ENCODE results near the gene SIPA1L3.

The SIPA1L3 gene

GRCh38 chr19:38076337-38076736 is 169.3 kb downstream of the SIPA1L3 start:
- DNase-seq = no peak

GRCh38 chr19:38078302-38078930 is 171.4 kb downstream of the SIPA1L3 start:
- no peak for DNase-seq

- DNase-seq = peak; percentile 6
Observed at GRCh38 chr19:38079926-38080380, 172.9 kb downstream of the SIPA1L3 start.

DNA sequence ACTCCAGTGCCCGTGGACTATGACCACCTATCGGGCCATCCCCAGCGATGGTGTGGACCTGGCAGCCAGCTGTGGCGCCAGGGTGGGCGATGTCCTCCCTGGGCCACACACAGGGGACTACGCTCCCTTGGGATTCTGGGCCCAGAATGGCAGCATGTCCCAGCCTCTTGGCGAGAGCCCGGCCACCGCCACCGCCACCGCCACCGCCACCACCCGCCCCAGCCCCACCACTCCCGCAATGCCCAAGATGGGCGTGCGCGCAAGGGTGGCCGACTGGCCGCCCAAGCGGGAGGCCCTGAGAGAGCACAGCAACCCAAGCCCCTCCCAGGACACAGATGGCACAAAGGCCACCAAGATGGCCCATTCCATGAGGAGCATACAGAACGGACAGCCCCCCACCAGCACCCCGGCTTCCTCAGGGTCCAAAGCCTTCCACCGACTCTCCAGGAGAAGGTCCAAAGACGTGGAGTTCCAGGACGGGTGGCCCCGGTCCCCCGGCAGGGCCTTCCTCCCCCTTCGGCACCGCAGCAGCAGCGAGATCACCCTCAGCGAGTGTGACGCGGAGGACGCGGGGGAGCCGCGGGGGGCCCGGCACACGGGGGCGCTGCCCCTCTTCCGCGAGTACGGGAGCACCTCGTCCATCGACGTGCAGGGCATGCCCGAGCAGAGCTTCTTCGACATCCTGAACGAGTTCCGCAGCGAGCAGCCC is 174.7 kb downstream of the SIPA1L3 start:
- DNase-seq = no peak

- DNase-seq = no peak
Observed at GRCh38 chr19:38082256-38083118, 175.5 kb downstream of the SIPA1L3 start.

DNA sequence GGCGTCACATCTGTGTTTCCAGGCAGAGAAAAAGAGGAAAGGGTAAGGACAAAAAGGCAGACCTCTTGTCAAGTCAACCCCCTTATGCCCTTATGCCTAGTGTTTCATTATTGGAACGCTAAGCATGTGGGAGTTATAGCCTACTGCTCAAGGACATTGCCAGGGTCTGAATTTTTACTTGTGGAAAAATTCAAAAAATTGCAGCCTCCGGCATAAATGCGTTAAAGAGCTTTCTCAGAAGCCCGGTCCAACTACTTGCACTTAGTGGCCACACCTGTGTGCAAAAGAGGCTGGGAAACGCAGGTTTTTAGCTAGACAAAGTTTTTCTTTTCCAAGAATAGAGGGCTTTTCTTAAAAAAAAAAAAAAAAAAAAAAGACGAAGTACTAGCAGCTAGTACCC is 177.2 kb downstream of the SIPA1L3 start:
- DNase-seq = no peak

GRCh38 chr19:38089440-38089839 is 182.4 kb downstream of the SIPA1L3 start:
- no peak for DNase-seq

- DNase-seq = no peak
Observed at GRCh38 chr19:38093154-38093553, 186.1 kb downstream of the SIPA1L3 start.

GRCh38 chr19:38093587-38093986 is 186.6 kb downstream of the SIPA1L3 start:
- no peak for DNase-seq

- peak; percentile 36 for DNase-seq
Observed at GRCh38 chr19:38095411-38096308, 188.7 kb downstream of the SIPA1L3 start.

- DNase-seq = no peak
Observed at GRCh38 chr19:38099966-38100365, 193.0 kb downstream of the SIPA1L3 start.

GRCh38 chr19:38100589-38100988 is 193.6 kb downstream of the SIPA1L3 start:
- no peak for DNase-seq

DNA sequence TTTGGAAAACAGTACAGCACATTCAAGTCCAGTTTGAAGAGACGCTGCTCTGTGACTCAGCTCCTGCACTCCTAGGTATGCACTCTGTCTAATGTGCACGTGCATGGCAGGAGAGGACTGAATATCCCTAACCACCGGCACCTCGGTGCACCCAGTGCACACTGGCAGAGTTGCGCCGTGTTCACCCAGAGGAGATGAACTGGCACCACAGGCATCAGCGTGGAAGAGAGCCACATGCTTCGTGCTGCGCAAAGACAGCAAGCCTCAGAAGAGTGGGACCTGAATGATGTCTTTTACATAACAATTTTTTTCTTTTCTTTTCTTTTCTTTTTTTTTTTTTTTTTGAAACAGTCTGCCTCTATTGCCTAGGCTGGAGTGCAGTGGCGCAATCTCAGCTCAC is 194.7 kb downstream of the SIPA1L3 start:
- no peak for DNase-seq

DNA sequence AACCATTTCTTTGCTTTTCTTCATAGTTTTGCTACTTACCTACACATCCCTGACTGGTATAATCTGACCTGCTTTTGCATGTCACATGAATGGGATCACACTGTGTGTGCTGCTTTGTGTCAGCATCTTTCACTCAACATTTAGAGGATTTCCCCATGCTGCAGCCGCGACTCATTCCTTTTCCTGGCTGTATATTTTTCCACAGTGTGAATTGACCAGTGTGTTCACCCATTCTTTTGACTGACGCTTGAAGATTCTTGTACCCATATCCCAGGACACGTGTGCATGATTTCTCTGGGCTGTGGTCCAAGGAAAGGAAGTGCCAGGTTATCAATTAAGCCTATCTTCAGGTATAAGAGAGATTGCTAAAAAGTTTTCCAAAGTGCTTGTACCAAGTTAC is 198.6 kb downstream of the SIPA1L3 start:
- no peak for DNase-seq

DNA sequence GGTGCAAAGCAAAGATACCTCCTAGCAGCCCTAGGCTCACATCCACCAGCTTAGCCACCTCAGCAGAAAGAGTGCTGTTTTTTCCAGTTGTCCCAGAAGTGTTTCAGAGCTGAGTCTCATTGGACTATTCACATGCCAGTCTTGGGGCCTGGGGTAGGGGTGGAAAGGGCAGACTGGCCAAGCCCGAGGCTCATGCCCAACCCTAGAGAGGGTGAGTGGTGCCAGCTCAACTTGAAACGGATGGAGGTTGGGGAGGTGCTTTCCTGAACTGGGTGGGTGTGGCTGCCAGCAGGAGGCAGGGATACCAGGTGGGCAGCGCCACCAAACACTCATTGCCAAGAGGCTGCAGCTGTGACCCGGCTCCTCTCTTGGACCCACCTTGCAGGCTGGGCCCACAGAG is 200.1 kb downstream of the SIPA1L3 start:
- no peak for DNase-seq

- no peak for DNase-seq
Observed at GRCh38 chr19:38111898-38112297, 204.9 kb downstream of the SIPA1L3 start.

DNA sequence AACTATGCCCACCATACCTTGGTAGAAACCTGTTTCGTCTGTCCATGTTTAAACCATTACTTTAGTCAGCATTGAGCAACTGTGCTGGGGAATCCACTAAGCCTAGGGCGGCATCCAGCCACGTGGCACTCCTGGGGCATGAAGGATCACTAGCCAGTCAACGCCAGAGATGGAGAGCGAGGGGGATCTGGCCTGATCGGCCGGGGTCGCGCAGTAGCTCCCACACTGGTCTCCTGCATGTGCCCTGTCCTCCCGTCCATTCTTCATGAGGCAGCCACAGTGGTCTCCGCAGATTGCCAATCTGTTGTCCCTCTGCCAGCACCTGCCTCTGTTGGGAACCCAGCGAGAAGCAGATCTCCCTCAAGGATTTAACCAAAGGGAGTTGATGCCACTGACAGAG is 207.6 kb downstream of the SIPA1L3 start:
- no peak for DNase-seq

- no peak for DNase-seq
Observed at GRCh38 chr19:38115271-38115802, 208.3 kb downstream of the SIPA1L3 start.

GRCh38 chr19:38118176-38118575 is 211.2 kb downstream of the SIPA1L3 start:
- no peak for DNase-seq

DNA sequence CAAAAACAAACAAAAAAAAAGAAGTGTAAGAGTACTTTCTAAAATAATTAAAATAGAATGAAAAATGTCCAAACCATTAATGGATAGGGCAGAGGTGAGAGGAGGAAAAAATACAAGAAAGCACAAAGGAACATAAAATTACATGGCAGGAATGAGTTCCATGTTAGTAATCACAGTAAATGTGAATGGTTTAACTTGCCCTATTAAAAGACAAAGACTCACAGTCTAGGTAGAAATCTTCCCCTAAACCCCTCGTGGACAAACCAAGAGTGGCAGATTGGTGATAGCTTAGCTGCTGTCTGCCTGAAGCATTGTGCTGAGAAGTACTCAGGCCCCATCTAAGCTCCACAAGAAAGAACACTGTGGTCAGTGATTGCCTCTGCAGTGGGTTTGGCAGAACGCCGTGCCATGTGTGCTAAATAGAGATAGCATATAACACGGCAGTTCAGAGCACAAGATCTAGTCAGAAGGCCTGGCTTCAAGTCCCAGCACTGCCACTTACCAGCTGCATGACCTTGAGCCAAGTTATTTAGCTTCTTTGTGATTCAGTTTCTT is 213.5 kb downstream of the SIPA1L3 start:
- DNase-seq = no peak

DNA sequence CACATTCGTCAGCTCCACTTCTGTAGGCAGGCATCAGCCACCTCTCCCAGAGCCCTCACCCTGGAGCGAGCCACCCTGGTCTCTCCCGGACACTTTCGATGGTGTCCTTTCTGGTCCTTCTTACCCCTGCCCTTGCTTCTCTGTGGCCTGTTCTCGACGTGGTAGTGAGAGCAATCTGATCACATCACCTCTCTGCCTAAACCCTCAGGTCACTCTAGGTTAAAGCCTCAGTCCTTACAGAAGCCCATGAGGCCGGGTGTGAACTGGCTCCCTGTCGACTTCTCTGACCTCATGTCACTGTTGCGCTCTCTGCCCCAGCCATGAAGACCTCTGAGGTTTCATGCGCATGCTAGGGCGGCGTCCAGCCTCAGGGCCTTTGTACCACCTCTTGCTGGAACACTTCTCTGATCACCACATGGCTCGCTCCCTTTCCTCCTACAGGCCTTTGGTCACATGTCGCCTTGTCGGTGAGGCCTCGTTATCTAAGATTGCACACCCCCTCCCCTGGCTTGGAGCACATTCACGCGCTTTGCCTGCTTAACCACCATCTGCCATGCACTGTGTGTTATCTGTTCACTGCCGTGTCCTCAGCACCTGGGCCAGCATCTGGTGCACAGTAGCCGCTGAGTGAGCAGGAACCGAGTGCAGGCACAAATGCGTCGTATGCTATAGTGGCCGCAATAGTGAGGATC is 215.5 kb downstream of the SIPA1L3 start:
- DNase-seq = no peak

All from CD4-positive, alpha-beta T cell treated with Interleukin-4 for 4 hours (primary cell).